DOHH2 (cell line): Measurements from ENCODE around the gene GLB1L2.

Experiments used
- CTCF ChIP-seq: fragments of 200-600 bp; sonication (generic); IDR thresholded peaks from one replicate; pipeline ENCODE4 v1.5.1; 2014; ENCODE audit warnings: antibody characterized with exemption, mild to moderate bottlenecking, low read depth, low read length; ENCODE audit not compliant: poor library complexity, severe bottlenecking
- EZH2phosphoT487 ChIP-seq: fragments of 200-600 bp; sonication (generic); IDR thresholded peaks from 2 replicates; pipeline ENCODE4 v1.6.1; 2017; ENCODE audit warnings: borderline replicate concordance, mild to moderate bottlenecking, antibody characterized with exemption, low read length, moderate library complexity, mixed read lengths

- TF ChIP-seq CTCF, result no peak
- TF ChIP-seq EZH2phosphoT487, result no peak
These were observed 994 bp downstream of the GLB1L2 start for GRCh38 chr11:134332782-134333181.
